MCF 10A (cell line): Measurements from ENCODE around the gene HTR3D. TPM values are rescaled to one million over a fixed set of nuclear protein-coding genes. Genes with fewer than 3 reads are reported as not detected.
"Not testable (repeated sequence)": the region's sequence is repeated elsewhere in the genome, so short reads cannot be mapped to it uniquely, and the experiment has no call there.

Experiments
- BruUV-seq: library from RNA; stranded (reverse); fragments of 400-500 nt; replicated peaks from 2 replicates; lab custom pipeline; 2021; lab: Mats Ljungman, UMichigan
- CTCF ChIA-PET: fragments of 300-600 bp; sonication (Branson Sonifier 250); formaldehyde crosslinking; extraction: SDS; loops from one replicate; lab custom pipeline; 2021; ENCODE audit warnings: antibody characterized with exemption, inconsistent platforms; lab: Yijun Ruan, JAX
- POLR2A ChIA-PET: fragments of 300-600, 350-650 bp; sonication (Branson Sonifier 250); formaldehyde crosslinking; extraction: SDS; loops from one replicate; lab custom pipeline; 2020; ENCODE audit warnings: antibody characterized with exemption, inconsistent platforms; lab: Yijun Ruan, JAX
- DNase-seq: peaks from one replicate; pipeline ENCODE4 v3.0.0-alpha.2; 2018; ENCODE audit not compliant: unreplicated experiment
- H3K27ac Mint-ChIP-seq: one replicate; pipeline ENCODE4 v1.8.0; 2022; ENCODE audit warnings: mild to moderate bottlenecking, low read depth, mixed read lengths; ENCODE audit not compliant: unreplicated experiment
- H3K27me3 Mint-ChIP-seq: one replicate; pipeline ENCODE4 v1.8.0; 2022; ENCODE audit warnings: mixed read lengths; ENCODE audit not compliant: insufficient read depth, unreplicated experiment
- H3K36me3 Mint-ChIP-seq: one replicate; pipeline ENCODE4 v1.8.0; 2022; ENCODE audit warnings: mild to moderate bottlenecking, moderate library complexity, mixed read lengths; ENCODE audit not compliant: insufficient read depth, unreplicated experiment
- H3K4me1 Mint-ChIP-seq: one replicate; pipeline ENCODE4 v1.8.0; 2022; ENCODE audit warnings: mixed read lengths; ENCODE audit not compliant: insufficient read depth, unreplicated experiment
- H3K4me3 Mint-ChIP-seq: one replicate; pipeline ENCODE4 v1.8.0; 2022; ENCODE audit warnings: mild to moderate bottlenecking, moderate library complexity, mixed read lengths; ENCODE audit not compliant: unreplicated experiment
- H3K9me3 Mint-ChIP-seq: one replicate; pipeline ENCODE4 v1.8.0; 2022; ENCODE audit warnings: mixed read lengths; ENCODE audit not compliant: unreplicated experiment
- CTCF ChIP-seq: fragments of 200-600 bp; IDR thresholded peaks from one replicate; pipeline ENCODE4 v1.8.0; 2022; ENCODE audit warnings: antibody characterized with exemption, mild to moderate bottlenecking; ENCODE audit not compliant: unreplicated experiment
- intact Hi-C: fragments of 100-400 bp; cut with micrococcal nuclease; formaldehyde crosslinking; loops from 2 replicates; pipeline ENCODE4 v1.14.1; 2022
- total RNA-seq: library from RNA; stranded (reverse); gene quantifications from 2 replicates; pipeline ENCODE4 v1.2.3, GENCODE V29; 2022

HTR3D gene
- total RNA-seq, 1 experiment from 2014 or later = not detected

GRCh38 chr3:184066211-184066610, 34.7 kb downstream of the HTR3D start:
- H3K4me1 Mint-ChIP-seq = no peaks in the 10 kb centered on the region
- intact Hi-C loops = no loop called here
- no peak overlapping the region for H3K27ac Mint-ChIP-seq
- H3K4me3 Mint-ChIP-seq = no peak overlapping the region
- ChIA-PET POLR2A (no interaction called here), CTCF (interaction anchor here (0.8 kb wide), 1 partner anchor 23 kb away, joined by 3 read pairs; no protein-coding TSS in a partner anchor)
- DNase-seq = no peak
- BruUV-seq = no TSS peak
- no peak for TF ChIP-seq CTCF
- peaks cover 8% of the 10 kb centered on the region for H3K9me3 Mint-ChIP-seq
- peaks cover 9% of the 10 kb centered on the region for H3K27me3 Mint-ChIP-seq
- H3K36me3 Mint-ChIP-seq = peaks cover 7% of the 10 kb centered on the region

DNA sequence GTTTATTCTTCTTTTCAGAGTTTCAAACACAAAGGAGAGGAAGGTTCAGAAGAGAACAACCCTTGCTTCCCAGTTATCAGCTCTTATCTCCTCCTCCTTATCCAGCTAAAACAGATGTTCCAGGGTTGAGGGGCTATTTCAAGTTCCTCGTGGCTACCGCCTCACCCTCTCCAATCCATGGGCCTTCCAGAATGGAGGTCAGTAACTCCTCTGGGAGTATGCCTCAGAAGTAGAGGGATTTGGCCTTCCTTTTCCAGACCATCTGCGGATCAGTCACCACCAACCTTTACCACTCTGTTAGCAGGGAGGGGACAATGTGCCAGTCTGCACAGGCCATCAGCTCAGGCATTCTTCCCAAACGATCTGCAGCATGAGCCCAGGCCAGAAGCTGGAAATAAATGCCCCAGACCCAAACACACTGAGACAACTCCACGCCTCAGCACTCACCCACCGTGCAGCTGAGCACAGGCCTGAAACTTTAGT, 36.1 kb downstream of the HTR3D start:
- POLR2A ChIA-PET = no interaction called here
- no TSS peak for BruUV-seq
- no peak for DNase-seq
- peaks cover 7% of the 10 kb centered on the region for H3K36me3 Mint-ChIP-seq
- CTCF ChIA-PET = interaction anchor here (0.8 to 1.1 kb wide), 2 partner anchors 24 to 182 kb away, joined by 3 read pairs; no protein-coding TSS in a partner anchor
- H3K4me1 Mint-ChIP-seq = no peaks in the 10 kb centered on the region
- no peak overlapping the region for H3K27ac Mint-ChIP-seq
- H3K4me3 Mint-ChIP-seq = no peak overlapping the region
- H3K27me3 Mint-ChIP-seq = peaks cover 13% of the 10 kb centered on the region
- intact Hi-C loops = no loop called here
- H3K9me3 Mint-ChIP-seq = peaks cover 8% of the 10 kb centered on the region
- no peak for TF ChIP-seq CTCF

DNA sequence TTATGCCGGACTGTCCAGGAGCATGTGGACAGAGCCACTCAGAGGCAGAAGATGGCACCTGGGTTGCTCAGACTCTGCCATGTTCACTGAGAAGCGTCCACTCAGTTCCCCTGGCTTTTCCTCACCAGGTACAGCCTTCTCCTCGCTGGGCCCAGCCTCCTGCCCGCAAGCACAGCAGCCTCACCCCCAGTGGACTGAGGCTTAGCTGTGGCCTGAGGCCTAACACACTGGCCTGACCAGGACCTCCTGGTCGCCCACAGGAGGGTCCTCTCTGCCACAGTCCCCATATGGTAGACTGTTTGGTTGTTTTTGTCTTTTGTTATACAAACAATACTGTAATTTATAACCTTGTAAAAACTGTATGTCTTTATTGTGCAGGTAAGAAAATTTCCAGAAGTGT, 36.8 kb downstream of the HTR3D start:
- Mint-ChIP-seq H3K4me1 (no peaks in the 10 kb centered on the region), H3K4me3 (no peak overlapping the region), H3K36me3 (peaks cover 7% of the 10 kb centered on the region), H3K27ac (no peak overlapping the region), H3K9me3 (peaks cover 8% of the 10 kb centered on the region), H3K27me3 (peaks cover 13% of the 10 kb centered on the region)
- POLR2A ChIA-PET = no interaction called here
- intact Hi-C loops = no loop called here
- BruUV-seq = no TSS peak
- no peak for DNase-seq
- CTCF ChIA-PET = no interaction called here
- no peak for TF ChIP-seq CTCF

DNA sequence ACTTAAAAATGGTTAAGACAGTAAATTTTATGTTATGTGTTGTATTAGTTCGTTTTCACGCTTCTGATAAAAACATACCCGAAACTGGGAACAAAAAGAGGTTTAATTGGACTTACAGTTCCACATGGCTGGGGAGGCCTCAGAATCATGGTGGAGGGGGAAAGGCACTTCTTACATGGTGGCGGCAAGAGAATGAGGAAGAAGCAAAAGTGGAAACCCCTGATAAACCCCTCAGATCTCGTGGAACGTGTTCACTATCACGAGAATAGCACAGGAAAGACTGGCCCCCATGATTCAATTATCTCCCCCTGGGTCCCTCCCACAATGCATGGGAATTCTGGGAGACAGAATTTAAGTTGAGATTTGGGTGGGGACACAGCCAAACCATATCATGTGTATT, 39.6 kb downstream of the HTR3D start:
- CTCF ChIA-PET, intact Hi-C loops, H3K27ac Mint-ChIP-seq, H3K4me1 Mint-ChIP-seq, H3K4me3 Mint-ChIP-seq, POLR2A ChIA-PET, H3K36me3 Mint-ChIP-seq, H3K9me3 Mint-ChIP-seq, BruUV-seq, DNase-seq: not testable (repeated sequence)
- peaks cover 13% of the 10 kb centered on the region for H3K27me3 Mint-ChIP-seq

- Mint-ChIP-seq H3K27me3 (peaks cover 13% of the 10 kb centered on the region), H3K36me3 (no peaks in the 10 kb centered on the region), H3K27ac (no peak overlapping the region), H3K4me3 (no peak overlapping the region), H3K9me3 (peaks cover 8% of the 10 kb centered on the region), H3K4me1 (no peaks in the 10 kb centered on the region)
- TF ChIP-seq CTCF = no peak
- intact Hi-C loops = no loop called here
- ChIA-PET POLR2A (interaction anchor here (0.8 kb wide), 1 partner anchor 67 kb away, joined by 3 read pairs; no protein-coding TSS in a partner anchor), CTCF (interaction anchor here (0.7 kb wide), 1 partner anchor 22 kb away, joined by 3 read pairs; no protein-coding TSS in a partner anchor)
- no TSS peak for BruUV-seq
- DNase-seq = no peak
Observed at GRCh38 chr3:184073621-184074020, 42.1 kb downstream of the HTR3D start.
